ENCODE measurements around the gene PRUNE2.

DNA sequence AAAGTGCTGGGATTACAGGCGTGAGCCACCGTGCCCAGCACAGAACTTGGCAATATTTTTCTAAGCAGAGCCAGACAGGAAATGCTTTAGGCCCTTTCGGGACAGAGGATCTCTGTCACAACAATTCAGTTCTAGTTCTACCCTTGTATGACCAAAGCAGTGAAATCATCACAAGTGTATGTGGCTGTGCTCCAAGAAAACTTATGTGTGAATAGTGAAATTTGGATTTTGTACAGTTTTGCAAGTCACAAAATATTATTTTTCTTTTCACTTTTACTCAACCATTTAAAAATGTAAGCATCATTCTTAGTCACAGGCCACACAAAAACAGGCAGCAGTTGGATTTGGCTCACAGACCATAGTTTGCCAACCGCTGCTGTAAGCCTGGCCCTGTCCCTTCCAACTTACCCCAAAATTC, 20.4 kb upstream of the PRUNE2 start:
- TF ChIP-seq YY1 (IDR thresholded peaks at IDR 0.05; ENCODE audit: insufficient read depth, insufficient read length) (no peak), SUZ12 (IDR thresholded peaks at IDR 0.05; ENCODE audit: extremely low read depth, insufficient read depth, insufficient read length) (no peak)

All from NT2/D1 (cell line).